Activated CD4-positive, alpha-beta T cell treated with anti-CD3 and anti-CD28 coated beads for 4 hours (primary cell): ENCODE data around the gene CEP76.
"Not testable (repeated sequence)": the region's sequence is repeated elsewhere in the genome, so short reads cannot be mapped to it uniquely, and the experiment has no call there.

Source experiments
- DNase-seq, 2 donors: peaks; one replicate each; pipeline ENCODE4 v3.0.0-alpha.2; 2020

CEP76 gene

DNA sequence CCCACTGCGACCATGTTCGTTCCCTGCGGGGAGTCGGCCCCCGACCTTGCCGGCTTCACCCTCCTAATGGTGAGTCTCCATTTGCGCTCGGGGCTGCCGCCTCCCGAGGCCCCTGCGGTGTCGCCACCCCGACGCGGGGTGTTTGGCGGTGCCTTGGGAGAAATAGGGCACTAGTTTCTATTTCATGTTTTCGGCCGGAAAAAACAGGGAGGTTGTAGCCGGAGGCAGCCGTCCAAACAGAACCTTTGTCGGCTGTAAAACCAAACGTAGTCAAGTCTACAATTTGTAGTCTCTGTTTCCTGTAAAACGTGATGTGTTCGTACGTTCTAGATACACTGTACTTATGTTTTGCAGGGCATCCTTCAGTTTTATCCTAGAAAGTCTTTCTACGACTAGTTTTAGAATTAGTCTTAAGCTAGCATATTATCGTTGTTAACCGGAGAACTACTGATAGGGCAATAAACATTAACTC lies 609 bp upstream of the CEP76 start:
- no peak for DNase-seq

DNA sequence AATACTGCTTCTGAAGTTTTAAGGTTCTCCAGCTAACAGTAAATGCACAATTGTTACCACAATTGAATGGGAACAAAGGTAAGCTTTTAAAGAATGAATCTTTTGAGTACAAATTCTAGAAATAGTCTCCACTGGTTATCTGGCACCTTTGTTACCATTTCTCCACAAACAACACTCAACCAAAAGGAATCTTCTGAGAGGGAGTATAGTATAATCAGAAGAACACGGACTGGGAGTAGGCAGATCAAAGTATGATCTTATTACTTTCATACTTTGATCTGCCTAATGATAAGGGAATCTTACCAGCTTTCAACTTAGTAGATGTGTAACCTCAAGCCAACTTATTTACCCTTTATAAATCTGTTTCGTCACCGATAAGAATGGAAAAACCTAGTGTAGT lies 1.4 kb downstream of the CEP76 start:
- no peak for DNase-seq

DNA sequence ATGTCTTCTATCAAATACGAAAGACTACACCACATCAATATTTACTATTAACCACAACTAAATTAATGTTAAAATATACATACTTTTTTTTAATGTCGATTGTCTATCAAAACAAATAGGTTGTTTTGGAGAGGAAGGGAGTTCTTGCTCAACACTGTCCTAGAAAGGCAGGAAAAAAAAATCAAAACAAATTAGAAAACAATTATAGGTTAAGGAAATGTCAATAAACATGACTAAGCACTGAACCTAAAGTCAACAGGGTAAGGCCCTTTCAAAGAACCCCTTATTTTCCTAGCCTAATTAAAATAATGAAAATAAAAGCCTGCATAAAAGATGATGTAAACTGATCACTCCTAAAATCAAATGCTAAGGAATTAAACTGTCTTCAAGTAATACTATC lies 2.8 kb downstream of the CEP76 start:
- no peak for DNase-seq

DNA sequence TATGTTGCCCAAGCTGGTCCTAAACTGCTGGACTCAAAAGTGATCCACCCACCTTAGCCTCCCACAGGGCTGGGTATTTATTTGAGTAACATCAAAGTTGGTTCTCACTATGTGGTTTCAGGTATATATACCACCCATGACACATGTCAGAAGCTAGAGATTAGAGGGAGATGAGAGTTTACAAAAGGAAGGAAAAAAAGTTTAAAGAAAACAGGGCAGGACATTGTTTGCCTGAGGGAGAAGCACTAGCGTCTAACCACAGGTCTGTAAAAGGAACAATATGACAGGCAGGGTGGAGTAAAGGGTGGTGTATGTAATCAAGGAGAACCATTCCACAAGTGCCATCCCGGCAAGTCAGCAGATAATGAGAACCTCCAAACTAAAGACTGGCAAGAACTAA lies 8.5 kb downstream of the CEP76 start:
- no peak for DNase-seq

DNA sequence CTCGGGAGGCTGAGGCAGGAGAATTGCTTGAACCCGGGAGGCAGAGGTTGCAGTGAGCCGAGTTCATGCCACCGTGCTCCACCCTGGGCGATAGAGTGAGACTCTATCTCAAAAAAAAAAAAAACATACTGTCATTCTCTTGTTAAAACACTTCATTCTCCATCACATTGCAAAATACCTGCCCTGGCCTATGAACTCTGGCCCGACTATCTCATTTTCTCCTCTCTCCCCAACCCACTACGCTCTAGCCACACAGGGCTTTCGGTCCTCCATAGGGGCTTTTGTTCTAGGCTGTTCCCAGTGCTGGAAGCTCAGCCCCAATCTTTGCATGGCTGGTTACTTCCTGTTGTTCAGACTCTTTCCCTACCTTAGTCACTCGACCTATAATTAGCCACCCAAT lies 10.3 kb downstream of the CEP76 start:
- no peak for DNase-seq

GRCh38 chr18:12689256-12689850 lies 13.2 kb downstream of the CEP76 start:
- no peak for DNase-seq

DNA sequence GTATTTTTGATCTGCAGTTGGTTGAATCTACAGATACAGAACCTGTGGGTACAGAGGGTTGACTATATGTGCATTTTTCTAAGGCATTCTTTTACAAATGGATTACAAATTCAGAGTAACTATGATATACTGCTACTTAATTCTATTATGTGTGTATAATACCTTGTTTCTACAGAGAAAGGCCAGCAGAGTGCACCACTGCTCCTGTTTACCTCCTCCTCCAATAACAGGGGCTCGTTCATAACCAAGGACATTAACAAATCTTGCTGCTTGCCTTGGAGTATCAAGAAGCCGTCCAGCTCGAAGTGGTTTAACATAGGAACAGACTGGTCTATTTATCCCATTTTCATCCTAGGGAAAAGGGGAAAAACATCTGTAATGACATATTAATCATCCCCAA lies 16.4 kb downstream of the CEP76 start:
- no peak for DNase-seq

DNA sequence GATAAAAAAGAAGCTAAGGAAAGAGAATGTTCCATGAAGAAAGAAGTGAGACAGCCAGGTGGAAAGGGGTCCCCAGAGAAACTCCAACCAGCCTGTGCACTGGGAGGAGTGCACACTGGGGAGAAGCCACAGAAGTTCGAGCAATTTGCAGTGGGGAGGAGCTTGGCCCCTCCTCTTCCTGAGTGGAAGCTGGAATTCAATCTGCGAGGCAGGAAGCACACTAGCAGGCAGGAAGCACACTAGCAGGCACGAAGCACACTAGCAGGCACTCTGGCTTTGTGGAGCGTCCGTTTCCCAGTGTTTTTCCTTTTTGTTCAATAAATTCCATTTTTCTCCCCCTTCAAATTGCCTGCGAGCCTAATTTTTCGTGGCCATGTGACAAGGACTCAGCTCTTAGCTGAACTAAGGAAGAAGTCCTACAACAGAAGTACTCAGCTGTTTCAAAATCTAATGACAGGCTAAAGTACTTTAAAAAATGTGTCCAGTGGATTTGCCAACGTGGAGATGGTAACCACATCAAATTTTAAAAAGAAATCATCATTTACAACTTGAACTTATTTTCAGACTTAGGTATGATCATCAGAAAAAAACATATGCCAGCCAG lies 23.2 kb downstream of the CEP76 start:
- DNase-seq = no peak

DNA sequence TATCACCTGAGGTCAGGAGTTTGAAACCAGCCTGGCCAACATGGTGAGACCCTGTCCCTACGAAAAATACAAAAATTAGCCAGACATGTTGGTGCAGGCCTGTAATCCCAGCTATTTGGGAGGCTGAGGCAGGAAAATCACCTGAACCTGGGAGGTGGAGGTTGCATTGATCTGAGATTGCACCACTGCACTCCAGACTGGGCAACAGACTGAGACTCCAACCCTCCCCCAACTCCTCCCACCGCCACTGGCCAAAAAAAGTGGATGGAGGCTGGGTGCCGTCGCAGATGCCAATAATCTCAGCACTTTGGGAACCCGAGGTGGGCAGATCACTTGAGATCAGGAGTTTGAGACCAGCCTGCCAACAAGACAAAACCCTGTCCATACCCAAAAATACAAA lies 34.5 kb downstream of the CEP76 start:
- no peak for DNase-seq

DNA sequence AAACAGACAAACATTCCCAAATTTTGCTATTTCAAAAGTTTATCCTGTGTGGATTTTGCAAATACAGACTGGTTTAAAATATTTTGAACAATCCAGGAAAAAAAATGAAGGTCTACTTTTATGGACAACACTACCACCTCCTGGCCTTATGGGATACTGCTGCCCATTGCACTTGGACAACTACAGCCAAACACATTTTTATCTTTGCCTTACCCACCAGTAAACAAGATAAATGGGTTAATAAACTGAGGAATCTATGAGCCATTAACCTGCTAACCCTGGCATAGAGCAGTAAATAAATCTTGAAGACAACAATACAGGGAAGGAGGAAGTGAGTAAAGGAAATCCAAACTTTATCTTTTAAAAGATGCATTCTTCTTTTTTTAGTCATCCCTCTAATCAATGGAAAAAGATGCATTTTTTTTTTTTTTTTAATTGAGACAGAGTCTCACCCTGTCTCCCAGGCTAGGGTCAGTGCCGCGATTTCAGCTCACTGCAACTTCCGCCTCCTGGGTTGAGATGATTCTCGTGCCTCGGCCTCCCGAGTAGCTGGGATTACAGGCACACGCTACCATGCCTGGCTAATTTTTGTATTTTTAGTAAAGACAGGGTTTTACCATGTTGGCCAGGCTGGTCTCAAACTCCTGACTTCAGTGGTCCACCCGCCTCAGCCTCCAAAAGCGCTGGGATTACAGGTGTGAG lies 42.5 kb downstream of the CEP76 start:
- DNase-seq = peak; percentile 6 to 29

DNA sequence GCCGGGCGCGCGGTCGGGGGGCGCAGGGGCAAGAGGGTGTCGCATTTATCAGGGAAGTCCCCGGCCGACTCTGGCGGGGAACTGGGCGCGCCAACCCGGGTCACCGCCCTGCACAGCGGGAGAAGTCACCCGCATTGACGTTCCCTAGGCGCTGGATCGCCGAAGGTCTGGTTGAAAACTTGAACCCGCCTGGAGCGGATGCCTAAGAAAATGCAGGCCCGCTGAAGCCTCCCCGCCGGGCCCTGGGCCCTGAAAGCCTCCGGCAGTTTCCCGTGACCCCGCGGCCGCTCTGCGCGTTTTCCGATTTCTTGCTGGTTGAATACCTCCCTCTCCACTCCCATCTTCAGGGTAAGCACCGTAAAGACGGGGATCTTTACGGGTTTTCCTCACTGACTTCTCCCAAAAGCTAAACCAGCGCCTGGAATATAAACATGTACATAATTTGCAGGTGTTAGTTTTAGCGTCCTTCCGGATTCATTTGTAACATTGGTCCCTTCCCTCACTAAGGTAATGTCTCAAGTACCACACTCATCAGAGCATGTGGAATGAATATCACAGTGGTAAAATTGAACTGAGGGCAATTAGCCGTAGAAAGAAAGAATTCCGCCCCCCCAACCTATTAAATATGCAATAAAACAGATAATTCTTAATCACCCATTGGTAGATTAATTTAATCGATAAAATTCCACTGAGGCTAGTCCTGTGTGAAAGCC lies 43.9 kb downstream of the CEP76 start:
- DNase-seq = peak; percentile 5 to 10

- peak; percentile 16 to 23 for DNase-seq
Observed at GRCh38 chr18:12657684-12658425, 44.7 kb downstream of the CEP76 start, which contains the start of gene SPIRE1. TSS of gene SPIRE1 (minus strand) at chr18:12658107. CDS start at chr18:12657866, 241 bp downstream.

DNA sequence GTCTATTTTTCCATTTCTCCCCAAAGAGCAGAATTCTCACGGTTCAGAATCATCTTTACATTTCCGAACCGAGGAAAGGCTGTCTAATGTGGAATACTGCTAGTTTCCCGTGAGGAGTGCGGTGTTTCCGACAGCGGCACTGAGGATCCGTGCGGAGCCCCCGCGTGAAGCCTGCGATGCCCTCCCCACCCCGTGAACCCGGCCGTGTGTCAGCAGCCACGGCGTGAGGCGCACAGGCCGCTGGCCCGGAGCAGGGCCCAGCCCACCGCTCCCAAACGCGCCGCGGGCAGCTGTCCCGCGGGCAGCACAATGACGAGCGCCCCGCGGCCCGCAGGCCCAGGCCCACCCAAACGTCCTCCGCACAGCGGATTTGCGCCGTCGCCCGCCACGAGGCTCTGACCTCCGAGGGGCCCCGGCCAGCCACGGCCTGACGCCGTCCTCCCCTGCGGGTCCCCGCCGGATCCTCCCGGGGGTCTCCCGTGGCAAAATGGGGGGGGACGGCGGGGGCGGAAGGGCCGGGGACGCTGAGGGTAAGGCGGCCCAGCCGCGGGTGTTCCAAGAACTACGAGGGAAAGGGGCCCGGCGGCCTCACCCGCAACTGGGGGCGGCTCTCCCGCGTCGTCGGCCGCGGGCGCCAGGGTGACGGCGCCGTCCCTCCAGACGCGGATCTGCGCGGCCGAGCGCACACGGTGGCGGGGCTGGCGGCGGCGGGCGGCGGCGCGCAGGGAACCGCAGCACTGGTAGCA lies 45.4 kb downstream of the CEP76 start:
- peak; percentile 4 to 15 for DNase-seq

DNA sequence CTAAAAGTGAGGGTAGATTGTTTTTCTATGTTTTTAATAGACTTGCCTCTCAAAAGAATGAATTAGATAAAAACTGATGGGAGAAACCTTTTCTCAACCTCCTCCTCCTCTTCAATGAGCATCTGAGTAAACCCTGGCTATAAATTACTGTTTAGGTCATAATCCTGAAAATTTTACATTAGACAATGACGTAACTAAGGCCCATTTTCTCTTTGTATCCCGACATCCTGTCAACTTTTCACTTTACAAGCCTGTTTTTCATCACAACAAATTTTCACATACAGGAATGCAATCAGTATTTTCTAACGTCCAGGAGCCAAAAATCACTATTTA lies 46.0 kb downstream of the CEP76 start:
- DNase-seq = no peak

DNA sequence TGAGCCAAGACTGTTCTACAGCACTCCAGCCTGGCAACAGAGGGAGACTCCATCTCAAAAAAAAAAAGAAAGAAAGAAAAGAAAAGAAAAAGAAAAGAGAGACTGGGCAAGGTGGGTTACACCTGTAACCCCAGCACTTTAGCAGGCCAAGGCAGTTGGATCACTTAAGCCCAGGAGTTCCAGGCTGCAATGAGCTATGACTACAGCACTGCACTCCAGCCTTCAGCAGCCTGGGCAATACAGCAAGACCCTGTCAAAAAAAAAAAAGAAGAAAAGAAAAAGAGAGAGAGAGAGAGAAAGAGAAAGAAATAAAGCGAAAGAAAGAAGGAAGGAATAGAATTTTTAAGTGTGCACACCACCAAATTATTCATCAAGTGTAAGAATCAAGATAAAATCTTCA lies 47.6 kb downstream of the CEP76 start:
- no peak for DNase-seq

- DNase-seq = no peak
Observed at GRCh38 chr18:12652861-12653401, 49.6 kb downstream of the CEP76 start.

DNA sequence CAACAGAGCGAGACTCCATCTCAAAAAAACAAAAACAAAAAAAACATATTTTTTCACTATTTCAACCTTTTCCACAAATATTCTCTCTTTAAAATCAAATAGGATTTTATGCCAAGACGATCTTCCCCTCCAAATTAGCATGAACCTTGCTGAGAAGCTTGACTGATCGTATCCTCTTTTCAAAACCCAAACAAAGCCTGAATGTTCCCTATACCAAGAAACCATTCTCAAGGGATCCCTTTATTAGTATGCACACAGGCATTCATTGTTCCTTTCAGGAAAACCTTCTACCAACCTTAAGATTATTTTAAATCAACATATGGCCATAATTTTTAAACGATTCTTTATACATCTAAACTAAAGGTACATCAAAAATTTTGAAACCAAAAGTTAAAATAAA lies 50.9 kb downstream of the CEP76 start:
- no peak for DNase-seq

GRCh38 chr18:12647773-12648172 lies 54.8 kb downstream of the CEP76 start:
- DNase-seq = no peak

DNA sequence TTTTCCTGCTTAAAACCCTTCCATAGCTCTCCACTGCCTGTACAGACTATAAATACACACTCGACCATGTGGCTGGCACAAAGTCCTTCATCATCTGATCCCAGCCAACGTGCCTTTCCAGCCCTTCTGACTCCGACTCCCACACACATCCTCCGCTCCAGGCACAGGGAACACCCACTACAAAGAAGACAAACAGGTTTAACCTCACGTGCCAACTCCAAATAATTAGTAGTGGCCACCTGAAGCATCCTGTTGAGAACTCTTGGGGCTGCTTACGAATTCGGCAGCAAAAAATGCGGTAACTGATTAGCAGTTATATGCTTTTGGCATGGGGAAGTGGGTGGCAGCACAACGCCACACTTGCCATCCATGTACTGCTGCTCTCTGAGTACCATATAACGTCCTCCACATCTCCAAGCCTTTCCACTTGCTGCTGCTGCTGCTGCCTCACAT lies 56.7 kb downstream of the CEP76 start:
- no peak for DNase-seq

GRCh38 chr18:12645254-12645653 lies 57.3 kb downstream of the CEP76 start:
- DNase-seq = no peak

DNA sequence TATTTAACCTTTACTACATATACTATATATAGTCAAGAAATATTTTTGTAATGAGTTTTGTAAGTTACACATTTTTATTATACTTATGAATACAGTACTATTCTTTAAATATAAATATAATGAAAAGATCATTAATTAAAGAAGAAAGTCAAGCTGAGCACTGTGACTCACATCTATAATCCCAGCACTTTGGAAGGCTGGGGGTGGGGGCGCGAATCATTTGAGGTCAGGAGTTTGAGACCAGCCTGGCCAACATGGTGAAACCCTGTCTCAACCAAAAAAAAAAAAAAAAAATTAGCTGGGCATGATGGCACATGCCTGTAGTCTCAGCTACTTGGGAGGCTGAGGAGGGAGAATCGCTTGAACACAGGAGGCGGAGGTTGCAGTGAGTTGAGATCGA lies 58.8 kb downstream of the CEP76 start:
- DNase-seq = not testable (repeated sequence)

DNA sequence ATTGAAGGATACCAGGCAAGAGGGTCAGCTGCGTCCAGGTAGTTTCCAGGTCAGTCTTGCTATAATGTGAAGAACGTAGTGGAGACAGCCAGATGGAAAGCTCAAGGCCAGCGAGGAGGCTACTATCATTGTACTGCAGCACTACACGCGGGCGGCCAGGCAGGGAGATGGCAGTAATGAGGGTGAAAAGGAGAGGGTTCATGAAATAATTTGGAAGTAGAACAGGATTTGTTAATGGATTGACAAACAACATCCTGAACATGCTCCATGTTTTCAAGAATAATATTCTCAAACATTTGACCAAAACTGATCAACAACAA lies 61.7 kb downstream of the CEP76 start:
- DNase-seq = no peak
